ENCODE data around the gene AGR2. TPM values are rescaled to one million over a fixed set of nuclear protein-coding genes. Genes with fewer than 3 reads are reported as not detected.

The AGR2 gene
- total and polyA plus RNA-seq, 2 of the 4 experiments (the other 2 are of a cell fraction): not detected

DNA sequence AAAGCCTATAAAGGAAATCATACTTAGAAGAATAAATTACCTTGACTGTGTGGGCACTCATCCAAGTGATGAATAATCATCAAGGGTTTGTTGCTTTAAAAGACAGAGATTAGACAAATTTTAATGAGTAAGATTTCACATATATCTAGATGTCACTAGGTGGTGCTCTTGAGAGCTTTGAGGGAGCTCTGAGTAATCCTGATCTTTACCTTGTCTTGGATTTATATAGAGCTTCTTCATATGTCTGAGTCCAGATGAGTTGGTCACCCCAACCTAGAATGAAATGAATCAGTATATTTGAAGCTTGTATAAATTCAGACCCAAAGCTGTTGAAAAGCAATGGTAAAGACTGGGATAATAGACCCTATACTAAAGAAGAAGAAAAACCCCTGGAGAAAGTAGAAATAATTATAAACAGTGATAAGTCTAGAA lies 3.7 kb downstream of the AGR2 start:
- no peak overlapping the region for H2AFZ ChIP-seq (replicated peaks; ENCODE audit: low read length, poor library complexity)
- H3K9me3 ChIP-seq (ENCODE audit: control insufficient read depth, insufficient read depth, low read length): no peaks in the 10 kb centered on the region
- 0 out of 2 replicates have a peak, but pooled peaks cover 2% of the 10 kb centered on the region for H3K9me1 ChIP-seq (ENCODE audit: insufficient read depth, low read length)
- intact Hi-C loops (cut with micrococcal nuclease) (loop anchor here (2.0 to 5.0 kb wide), 2 partner anchors 118 to 154 kb away; partner anchors contain the start of genes ANKMY2 and BZW2), dilution Hi-C loops (cut with HindIII; ENCODE audit: low sequenced_read_pairs, unreplicated experiment) (no loop called here), in situ Hi-C loops (cut with MboI; ENCODE audit: low sequenced_read_pairs) (no loop called here)
- no peak overlapping the region for H3K27ac ChIP-seq (ENCODE audit: insufficient read depth, low read length)
- H3K4me2 ChIP-seq (ENCODE audit: low read depth, low read length): no peak overlapping the region
- CTCF ChIA-PET: interaction anchor here (0.6 to 2.5 kb wide), 9 partner anchors 14 to 385 kb away, joined by 3 to 6 read pairs (median 3); no protein-coding TSS in a partner anchor
- H3K4me3 ChIP-seq (ENCODE audit: insufficient read depth, low read depth, low read length): no peak overlapping the region
- H3K23ac ChIP-seq (ENCODE audit: low read depth, low read length): no peak overlapping the region
- H3K56ac ChIP-seq (ENCODE audit: extremely low read depth, insufficient read depth, low read length): no peak overlapping the region
- no TSS peak for BruUV-seq (replicated peaks)
- no peak overlapping the region for H2BK5ac ChIP-seq (ENCODE audit: low read depth, low read length, poor library complexity, severe bottlenecking)
- no peak overlapping the region for H3K9ac ChIP-seq (ENCODE audit: low read depth, low read length)
- no peak overlapping the region for H4K5ac ChIP-seq (ENCODE audit: low read depth, low read length)
- DNase-seq (peak; percentile 83), ATAC-seq (ENCODE audit: low read depth) (peak; percentile 93)
- H3K27me3 ChIP-seq (ENCODE audit: control insufficient read depth, insufficient read depth, low read length): no peaks in the 10 kb centered on the region; the same call in none of the 2 replicates
- H3K4ac ChIP-seq (ENCODE audit: low read depth, low read length): no peak overlapping the region
- H3K36me3 ChIP-seq (ENCODE audit: control insufficient read depth, insufficient read depth, low read length): no peaks in the 10 kb centered on the region
- peak; percentile 55 for TF ChIP-seq RAD21 (IDR thresholded peaks at IDR 0.05; ENCODE audit: low read length)
- TF ChIP-seq MXI1 (IDR thresholded peaks at IDR 0.05; ENCODE audit: borderline replicate concordance, low read depth, low read length): no peak
- TF ChIP-seq, protein P1, sequence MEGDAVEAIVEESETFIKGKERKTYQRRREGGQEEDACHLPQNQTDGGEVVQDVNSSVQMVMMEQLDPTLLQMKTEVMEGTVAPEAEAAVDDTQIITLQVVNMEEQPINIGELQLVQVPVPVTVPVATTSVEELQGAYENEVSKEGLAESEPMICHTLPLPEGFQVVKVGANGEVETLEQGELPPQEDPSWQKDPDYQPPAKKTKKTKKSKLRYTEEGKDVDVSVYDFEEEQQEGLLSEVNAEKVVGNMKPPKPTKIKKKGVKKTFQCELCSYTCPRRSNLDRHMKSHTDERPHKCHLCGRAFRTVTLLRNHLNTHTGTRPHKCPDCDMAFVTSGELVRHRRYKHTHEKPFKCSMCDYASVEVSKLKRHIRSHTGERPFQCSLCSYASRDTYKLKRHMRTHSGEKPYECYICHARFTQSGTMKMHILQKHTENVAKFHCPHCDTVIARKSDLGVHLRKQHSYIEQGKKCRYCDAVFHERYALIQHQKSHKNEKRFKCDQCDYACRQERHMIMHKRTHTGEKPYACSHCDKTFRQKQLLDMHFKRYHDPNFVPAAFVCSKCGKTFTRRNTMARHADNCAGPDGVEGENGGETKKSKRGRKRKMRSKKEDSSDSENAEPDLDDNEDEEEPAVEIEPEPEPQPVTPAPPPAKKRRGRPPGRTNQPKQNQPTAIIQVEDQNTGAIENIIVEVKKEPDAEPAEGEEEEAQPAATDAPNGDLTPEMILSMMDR (conservative IDR thresholded peaks at IDR 0.05; ENCODE audit: low read depth, low read length): peak; percentile 60
- peak; percentile 52 for TF ChIP-seq SMC3 (IDR thresholded peaks at IDR 0.05; ENCODE audit: low read depth, low read length)
- H2BK20ac ChIP-seq (ENCODE audit: low read depth, low read length): no peak overlapping the region
- no peak overlapping the region for H2AK5ac ChIP-seq (ENCODE audit: low read depth, low read length)
- no peak overlapping the region for H4K91ac ChIP-seq (ENCODE audit: insufficient read depth, low read depth, low read length)
- POLR2A ChIA-PET (ENCODE audit: unreplicated experiment): no interaction called here
- no peak overlapping the region for H3K18ac ChIP-seq (ENCODE audit: low read depth, low read length)
- H3K14ac ChIP-seq (replicated peaks; ENCODE audit: low read depth, low read length): no peak overlapping the region
- H4K20me1 ChIP-seq (ENCODE audit: insufficient read depth, low read length): no peaks in the 10 kb centered on the region
- no peak overlapping the region for H2AK9ac ChIP-seq (replicated peaks; ENCODE audit: low read depth, low read length, poor library complexity)
- no peak overlapping the region for H2BK15ac ChIP-seq (ENCODE audit: low read depth, low read length)
- no peak overlapping the region for H4K8ac ChIP-seq (ENCODE audit: low read depth in 2 of 2, low read length in 2 of 2)
- no peak overlapping the region for H2BK120ac ChIP-seq (ENCODE audit: low read depth, low read length)
- no peaks in the 10 kb centered on the region; the same call in 1 of the 2 replicates for H3K4me1 ChIP-seq (ENCODE audit: control insufficient read depth, insufficient read depth, low read length)
- no peaks in the 10 kb centered on the region for H3K79me1 ChIP-seq (ENCODE audit: low read depth in 1 of 2, low read length in 2 of 2)
